GM18861 (cell line): ENCODE results near the gene ANXA2.

ENCODE experiments used
- ATAC-seq: cut with Tn5 transposase; IDR thresholded peaks from one replicate; pipeline ENCODE4 v1.9.1; 2021; ENCODE audit not compliant: unreplicated experiment

ANXA2 gene

DNA sequence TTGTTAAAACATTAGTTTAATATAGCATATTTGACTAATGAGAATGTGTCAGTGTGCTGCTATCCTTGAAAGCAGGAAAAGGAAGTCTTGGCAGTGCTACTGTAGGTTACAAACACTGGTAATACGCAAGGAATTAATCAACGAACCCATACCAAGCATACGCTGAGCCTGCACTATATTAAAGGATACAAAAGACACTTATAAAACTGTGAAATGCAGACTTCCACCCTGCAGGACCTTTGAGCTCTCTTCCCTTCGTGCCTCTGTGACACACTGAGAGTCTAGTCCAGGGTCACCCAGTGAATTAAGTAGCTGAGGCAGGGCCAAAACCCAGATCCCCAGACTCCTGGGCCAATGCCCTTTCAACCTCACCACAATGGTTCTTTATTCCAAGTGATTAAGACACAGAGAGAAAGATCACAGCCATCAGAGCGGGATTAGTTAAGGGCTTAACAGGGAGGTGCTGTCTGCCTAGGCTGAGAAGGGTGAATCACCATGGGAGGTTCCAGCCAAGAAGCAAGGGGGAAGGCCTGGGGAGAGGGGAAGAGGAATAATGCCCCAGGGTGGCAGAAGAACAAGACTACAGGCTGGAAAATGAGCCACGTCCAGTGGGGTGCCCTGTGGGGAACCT lies 6.8 kb downstream of the ANXA2 start:
- no peak for ATAC-seq

DNA sequence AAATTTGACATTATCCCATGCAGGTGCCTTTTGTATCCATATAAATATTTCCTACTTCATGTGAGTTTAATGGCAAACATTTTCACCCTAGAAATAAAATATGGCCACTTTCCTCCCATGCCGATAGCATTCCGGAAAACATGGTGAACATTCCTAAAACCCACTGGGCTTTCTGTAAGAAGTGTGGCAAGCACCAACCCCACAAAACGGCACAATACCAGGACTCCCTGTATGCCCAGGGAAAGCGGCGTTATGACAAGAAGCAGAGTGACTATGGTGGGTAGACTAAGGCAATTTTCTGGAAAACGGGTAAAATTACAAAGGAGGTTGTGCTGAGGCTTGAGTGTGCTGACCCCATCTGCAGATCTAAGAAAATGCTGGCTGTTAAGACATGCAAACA lies 7.6 kb downstream of the ANXA2 start:
- ATAC-seq, result no peak

DNA sequence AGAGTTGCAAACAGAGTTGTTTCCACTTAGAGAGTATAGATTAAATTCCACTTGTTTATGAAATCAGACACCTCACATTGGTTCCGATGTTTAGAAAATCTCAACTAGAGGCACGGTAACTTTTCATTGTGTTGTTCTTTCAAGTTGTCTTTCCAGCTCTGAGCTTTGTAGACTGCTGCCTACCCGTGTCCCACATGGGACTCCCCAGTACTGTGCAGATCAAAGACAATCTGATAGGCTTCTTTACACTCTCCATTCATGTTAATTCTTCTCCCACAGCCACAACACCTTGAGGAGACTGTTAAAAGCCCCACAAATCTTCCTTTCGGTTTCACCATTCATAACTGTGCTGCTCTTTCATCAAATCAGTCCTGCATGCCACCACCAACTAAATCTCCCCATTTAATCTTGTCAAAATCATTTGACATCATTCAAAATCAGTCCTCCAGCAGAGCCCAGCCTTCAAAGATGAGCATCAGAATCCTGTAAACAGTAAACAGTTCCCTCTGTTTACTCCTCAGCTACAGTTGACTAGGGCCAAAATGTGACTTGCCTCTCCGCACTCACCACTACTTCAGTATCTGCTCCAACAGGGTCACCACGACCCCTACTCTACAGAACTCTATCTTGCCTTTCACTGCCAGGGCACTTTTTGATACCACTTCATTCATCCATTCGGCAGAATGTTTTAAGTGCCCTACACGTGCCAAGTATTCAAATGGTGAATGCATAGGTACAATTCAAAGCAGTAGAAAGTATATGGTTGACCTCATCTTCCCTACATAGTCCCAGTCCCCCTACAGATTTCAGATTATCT lies 8.3 kb downstream of the ANXA2 start:
- ATAC-seq, result no peak

DNA sequence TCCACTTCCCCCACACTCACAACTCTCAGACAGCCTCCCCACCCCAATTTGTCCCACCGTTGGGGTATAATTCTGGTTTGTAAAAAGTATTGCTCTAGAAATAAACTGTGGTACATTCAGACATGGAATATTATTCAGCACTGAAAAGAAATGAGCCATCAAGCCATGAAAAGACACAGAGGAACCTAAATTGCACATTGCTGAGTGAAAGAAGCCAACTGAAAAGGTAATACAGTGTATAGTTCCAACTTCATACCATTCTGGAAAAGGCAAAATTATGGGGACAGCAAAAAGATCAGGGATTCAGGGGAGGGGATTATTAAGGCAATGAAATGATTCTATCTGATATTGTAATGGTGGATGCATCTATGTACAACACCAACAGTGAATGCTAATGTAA lies 10.5 kb downstream of the ANXA2 start:
- ATAC-seq, result no peak

DNA sequence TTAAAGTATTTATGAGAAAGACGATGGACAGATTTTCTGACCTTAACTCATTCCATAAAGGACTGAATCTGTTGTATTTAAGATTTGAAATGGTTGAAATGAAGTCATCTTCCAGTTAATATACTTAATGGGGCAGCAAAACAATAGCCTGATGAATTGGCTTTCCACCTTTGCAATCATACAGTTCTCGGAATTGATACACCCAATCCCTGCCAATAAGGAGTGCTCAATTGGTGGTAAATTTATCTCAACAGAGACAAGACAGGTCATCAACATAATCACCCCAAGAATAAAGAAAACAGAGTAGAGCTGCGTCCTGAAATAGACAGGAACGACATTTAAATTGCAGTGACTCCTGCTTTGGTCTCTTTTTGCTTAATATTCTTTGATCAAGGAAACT lies 11.2 kb downstream of the ANXA2 start:
- no peak for ATAC-seq

DNA sequence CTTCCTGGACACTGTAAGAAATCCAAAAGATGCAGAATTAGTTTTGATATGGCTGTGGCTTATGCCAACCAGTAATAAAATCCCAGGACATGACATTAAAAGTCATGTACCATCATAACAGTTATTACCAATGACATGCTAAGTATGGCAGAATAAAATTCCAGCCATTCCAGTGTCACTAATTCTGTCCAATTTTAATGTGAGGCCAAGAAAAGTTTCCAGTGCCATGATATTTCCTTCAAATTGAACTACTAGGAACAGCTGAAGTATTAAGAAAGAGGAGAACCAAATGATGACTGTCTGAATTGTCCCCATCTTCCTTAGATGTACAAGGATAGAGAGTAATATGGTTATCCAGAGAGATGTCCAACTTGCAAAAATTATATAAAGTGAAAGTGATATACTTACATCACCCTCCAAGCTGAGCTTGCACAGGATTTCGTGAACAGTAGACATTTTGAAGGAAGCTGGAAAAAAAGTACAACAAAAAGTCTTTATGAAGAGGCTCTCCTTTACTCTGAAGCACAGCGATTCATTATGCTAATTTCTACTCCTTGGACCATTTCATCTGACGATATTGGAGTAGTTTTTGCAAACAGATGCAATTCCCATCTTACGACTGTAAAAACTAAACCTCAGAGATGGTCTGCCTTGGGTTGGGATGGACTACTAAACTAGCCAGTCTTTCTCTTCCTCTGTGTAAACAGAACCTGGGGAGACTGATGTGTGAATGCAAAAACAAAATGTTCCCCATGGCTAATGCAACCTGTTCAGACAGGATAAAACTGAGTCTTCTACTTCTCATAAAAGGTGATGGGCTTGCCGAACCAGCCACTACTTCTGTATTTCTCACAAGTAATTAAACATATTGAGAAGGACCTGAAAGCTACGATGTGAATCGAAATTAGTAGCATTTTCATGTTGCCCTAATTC lies 11.9 kb downstream of the ANXA2 start:
- ATAC-seq, result no peak

DNA sequence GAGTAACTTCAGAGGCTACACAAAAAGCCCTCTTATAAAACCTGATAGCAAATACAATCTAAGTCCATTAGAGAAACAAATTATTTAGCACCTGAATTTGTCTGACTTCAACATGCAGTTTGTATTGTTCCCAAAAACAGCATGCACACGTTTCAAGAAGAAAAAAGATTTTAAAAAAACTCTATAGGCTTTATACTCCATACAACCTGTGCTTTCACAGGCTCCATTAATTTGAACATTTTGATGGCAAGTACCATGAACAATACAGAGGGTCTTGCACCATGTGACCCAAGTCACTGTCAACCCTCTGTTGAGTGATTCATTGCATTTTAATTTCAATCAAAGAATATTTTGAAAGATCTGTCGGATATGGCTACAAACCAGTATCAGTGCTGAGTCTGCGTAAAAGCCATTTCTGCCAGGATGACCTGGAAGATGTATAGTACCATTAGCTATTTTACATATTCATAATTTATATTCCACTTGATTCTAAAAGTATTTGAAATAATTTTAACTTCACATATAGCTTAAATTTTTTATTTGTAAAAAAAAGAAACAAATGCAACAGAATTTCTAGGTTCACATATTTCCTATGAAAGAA lies 13.2 kb downstream of the ANXA2 start:
- no peak for ATAC-seq

DNA sequence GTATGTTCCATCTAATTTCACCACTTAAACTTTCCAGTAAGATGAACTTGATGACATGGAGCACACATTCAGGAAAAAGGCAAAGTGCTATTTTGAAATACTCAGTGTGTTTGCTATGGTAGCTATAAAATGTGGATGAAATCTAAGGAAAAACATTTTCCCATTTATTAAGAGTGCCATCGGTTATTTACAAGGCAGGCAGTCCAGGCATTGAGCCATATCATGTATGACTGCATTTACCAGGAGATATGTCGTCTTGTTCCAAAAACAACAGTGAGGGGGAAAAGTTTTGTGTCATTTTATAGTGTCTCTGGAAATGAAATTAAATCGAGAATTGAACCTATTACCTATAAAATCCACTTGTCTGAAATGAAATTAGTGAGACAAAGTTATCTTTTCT lies 13.7 kb downstream of the ANXA2 start:
- ATAC-seq, result no peak

DNA sequence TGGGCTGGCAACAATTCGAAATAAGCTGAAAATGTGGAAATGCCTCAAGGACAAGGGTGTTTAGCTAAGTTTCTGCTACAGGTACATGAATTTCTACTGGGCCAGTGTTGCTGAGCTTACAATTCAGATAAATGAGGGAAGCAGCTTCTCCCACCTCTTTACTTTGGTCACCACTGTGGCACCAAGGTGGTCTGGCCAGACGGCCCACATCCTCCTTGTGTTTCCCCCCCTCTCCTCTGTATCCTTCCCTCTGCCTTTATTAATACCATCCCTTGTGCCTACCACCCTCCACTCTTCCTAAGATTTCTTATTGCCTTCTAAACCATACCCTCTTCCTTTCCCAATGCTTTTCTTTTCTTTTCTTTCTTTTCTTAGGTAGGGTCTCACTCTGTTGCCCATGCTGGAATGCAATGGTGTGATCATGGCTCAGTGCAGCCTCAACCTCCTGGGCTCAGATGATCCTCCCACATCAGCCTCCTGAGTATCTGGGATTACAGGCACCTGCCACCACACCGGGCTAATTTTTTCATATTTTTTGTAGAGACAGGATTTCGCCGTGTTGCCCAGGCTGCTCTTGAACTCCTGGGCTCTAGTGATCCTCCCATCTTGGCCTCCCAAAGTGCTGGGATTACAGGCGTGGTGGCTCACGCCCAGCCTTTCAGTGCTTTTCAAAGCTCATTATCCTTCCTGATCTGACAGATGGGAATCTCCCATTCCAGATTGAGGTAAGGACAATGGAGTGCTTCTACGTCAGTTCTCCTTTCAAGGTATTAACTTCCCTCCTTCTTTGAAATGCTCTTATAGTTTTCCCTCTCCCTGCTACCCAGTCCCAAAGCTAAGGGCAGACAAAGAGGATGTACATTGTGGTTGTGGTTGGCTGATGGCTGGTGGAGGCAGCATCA lies 14.8 kb downstream of the ANXA2 start:
- no peak for ATAC-seq

DNA sequence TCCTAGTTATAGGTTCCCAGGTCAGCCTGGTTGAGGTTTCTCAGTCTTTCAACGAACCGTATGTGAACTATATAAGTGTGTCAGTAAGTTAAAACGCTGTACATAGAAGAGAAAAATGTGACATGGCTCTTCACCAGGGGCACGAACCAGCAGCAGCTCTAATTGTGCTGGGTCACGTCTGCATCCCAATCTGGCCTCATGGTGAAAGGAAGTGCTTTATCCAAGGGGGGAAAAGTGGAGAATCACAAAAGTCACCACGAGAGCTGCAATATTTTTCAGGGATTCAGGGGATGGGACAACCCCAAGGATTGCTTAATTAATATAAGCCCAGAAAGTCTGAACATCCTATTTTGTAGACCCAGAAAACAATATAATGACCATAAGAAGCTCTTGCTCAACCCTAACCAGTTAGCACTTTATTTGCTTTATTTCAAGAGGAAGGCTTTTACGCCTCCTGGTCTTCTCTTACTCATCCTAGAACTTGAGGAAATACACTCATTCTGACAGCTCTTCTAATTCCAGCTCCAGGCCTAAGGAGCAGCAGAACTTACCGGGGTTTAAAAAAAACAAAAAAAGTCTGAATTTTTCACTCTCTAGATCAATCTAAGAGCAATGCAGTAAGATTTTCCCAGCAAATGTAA lies 16.5 kb downstream of the ANXA2 start:
- ATAC-seq, result no peak

DNA sequence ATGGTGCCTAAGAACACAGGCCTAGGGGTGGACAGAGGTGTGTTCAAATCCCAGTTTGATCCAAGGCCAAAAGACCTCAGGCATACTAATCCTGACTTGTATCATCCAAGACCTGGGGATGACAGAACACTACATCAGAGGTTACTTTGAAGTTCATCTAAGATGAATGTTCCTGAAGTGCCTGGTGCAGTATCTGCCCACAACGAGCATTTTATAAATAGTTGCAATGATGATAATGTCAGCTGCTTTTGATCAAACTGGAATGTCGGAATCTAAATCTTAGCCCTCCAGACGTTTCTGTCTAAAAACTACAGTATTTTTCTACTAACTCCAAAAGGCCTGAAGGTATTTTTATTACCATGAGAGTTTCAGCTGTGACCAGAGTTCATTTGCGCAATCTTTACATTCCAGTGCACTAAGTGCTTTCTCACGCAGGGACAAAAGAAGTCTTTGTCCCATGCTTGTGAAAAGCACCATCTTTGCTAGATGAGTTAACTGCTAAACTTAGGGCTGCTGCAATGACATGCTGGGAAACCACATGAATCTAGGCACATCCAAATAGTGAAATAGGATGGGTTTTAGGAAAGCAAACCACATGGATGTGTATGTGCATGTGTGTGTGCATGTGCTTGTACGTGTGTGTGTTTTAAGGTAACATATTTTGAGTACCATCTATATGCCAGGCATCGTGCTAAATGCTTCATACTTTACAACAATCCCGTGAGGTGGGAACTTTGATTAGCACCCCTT lies 18.1 kb downstream of the ANXA2 start:
- no peak for ATAC-seq

DNA sequence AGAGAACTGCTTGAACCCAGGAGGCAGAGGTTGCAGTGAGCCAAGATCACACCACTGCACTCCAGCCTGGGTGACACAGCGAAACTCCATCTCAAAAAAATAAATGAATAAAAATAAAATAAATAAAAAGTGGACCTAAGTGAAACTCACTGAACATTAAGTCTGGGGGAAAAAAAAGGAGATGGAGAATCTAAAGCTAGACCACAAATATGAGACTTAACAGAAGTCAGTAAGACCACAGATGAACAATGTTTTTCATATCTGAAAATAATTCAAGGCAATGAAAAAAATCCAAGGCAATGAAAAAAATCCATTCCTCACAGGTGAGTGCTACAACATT lies 18.6 kb downstream of the ANXA2 start:
- ATAC-seq, result no peak

DNA sequence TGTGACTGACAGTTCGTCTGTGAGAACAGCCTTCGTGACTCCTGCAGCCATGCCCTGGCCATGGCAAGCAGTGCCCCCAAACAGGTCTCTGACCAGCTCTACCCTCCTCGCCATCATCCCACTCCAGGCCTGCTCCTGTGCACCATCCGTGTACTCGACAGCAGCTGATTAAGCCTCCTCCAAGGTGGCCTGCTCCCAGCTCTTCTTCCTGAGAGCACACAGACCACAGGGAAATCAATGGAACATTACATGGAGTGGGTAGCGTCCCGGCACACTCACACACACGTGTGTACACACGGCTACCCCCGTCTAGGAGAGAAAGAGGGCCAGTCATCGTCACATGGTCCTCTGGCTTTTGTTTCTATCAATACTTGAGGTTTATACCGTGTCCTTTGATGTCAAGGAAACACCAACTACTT lies 21.1 kb downstream of the ANXA2 start:
- ATAC-seq, result no peak

DNA sequence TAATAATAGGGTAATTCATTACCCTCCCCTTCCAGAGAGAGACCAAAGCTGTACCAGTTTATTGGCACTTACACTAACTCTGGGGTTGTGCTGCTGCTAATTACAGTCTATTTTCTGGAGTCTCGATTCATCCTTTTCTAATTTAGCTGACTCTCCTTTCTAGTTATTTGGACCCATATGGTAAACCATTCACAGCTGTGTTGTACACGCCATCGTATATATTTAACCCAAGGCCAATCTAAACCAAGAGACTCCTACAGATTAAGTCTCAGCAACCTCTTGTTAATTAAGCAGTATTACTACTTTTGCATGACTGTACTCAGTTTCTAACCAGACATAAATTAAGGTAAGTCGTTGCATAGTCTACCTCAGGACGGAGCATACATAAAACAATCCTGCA lies 22.5 kb downstream of the ANXA2 start:
- ATAC-seq, result no peak

DNA sequence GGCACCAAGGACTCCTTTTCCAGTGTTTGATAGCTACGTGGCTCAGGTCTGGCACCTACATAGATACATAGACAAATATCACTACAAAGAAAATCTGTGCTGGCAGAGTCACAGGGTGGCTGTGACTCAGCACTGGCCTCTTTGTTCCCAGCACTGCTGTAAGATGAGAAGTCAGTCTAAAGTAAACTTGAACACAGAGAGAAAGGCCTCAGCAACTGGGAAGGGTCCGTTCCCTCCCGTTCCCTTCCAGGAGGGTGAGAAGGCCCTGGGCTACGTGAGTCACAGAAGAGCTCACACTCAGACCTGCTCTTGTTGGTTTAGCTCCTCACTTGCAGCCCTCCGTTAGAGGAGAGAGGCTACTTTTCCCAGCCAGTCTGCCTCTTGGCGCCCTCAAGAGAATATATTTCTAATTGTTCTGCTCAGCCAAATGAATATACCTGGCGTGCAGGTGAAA lies 23.1 kb downstream of the ANXA2 start:
- no peak for ATAC-seq

DNA sequence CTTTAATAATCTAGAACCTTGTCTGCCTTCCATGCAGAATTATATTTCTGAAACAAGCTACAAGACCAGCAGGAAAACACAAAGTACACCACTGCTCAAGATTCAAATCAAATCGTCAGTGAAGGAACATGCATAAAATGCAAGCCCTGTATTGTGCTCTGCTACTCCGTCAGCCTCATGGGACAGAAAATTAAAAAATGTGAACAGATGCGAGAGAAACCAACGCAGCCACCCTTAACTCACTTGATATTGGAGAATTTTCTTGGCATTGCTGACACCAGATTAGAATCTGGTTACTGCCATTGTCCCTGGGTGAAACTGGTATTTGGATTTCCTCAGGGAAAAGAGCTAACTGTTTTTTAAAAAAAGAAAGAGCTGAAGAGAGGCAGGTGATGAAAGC lies 23.6 kb downstream of the ANXA2 start:
- ATAC-seq, result no peak

DNA sequence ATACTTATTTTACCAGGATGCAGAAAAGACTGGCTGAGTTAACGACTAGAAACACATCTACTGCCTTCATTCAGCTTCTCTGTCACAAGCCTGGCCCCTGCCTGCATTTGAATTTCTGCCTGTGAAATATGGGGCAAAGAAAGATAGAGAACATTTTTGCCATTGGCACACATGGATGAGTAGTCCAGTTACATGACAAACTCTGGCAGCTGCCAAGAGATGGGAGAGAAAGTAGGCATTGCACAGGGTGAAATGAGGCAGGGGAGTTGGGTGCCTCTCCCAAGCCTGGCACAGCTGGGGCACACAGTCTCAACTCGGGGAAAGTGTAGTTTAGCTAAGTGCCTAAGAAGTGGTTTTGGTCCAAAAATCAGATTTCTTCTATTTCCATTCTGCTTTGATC lies 24.0 kb downstream of the ANXA2 start:
- no peak for ATAC-seq

DNA sequence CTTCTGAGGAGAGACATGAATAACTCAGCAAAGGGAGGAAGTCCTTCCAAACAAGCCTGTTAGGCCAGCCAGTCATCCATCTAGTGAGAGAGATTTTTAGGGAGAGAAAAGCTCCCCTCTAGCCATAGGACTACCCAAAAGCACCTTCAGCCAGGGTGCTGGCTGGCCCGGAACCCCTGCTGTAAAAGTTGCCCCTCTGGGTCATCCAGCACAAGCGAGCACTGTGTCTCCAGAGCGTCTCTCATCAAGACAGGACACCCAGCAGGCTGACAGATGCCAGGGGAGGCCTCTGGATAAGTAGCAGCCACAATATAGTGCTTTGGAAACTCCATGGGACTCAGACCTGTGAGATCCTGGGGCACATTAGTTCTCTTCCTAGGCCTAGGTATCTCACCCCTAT lies 24.5 kb downstream of the ANXA2 start:
- no peak for ATAC-seq

DNA sequence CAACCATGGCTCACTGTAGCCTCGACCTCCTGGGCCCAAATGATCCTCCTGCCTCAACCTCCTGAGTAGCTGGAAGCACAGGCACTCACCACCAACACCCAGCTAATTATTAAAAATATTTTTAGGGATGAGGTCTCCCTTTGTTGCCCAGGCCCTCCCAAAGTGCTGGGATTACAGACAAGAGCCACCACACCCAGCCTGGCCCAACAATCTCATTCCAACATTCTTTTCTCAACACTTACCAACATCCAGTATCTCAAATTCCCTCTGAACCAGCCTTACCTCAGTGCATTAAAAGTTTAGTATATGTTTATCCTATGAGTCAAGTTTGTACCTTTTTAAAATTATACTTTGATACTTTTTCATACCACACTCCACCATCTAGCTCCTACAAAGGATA lies 25.0 kb downstream of the ANXA2 start:
- ATAC-seq, result no peak
